ENCODE measurements around the gene NPIPA8.
"Not testable (repeated sequence)": the region's sequence is repeated elsewhere in the genome, so short reads cannot be mapped to it uniquely, and the experiment has no call there.

The NPIPA8 gene

GRCh38 chr16:18336636-18337035, at the start of gene NPIPA8:
NPIPA8 (minus strand) TSS chr16:18336736; CDS start chr16:18332662, 4,074 bp downstream.
- DNase-seq: not testable (repeated sequence)

DNA sequence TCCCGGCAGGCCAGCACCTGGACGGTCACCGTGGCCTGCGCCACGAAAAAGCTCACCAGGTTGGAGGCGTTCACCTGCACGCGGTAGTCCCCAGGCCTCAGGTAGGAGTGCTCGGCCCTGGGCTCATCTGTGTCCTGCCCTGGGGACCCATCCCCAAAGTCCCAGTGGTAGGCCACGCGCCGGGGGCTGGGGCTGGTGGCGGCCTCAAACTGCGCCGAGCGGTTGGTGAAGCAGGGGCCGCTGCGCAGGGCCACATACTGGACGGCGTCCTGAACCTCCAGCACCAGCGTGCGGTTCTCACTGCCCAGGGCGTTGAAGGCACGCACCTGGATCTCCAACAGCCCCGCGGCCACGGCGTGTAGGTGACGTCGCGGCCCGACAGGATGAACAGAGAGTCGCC, 48.7 kb upstream of the NPIPA8 start:
- DNase-seq: not testable (repeated sequence)

DNA sequence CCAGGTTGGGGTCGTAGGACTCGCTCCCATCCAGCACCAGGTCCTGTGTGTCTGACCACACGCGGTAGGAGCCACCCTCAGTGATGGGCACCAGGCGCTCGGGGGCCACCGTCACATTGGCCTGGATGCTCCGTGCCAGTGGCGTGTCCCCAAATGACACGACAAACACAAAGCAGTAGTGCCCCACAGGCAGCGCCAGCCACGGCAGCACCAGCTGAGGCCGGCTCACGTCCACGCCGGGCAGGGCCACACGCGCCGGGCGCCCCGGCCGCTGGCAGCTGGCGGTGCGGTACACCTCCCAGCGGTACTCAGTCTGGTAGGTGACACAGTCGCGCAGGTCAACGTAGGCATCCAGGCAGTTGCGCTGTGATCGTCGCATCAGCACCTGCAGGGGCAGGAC, 48.3 kb upstream of the NPIPA8 start:
- not testable (repeated sequence) for DNase-seq

DNA sequence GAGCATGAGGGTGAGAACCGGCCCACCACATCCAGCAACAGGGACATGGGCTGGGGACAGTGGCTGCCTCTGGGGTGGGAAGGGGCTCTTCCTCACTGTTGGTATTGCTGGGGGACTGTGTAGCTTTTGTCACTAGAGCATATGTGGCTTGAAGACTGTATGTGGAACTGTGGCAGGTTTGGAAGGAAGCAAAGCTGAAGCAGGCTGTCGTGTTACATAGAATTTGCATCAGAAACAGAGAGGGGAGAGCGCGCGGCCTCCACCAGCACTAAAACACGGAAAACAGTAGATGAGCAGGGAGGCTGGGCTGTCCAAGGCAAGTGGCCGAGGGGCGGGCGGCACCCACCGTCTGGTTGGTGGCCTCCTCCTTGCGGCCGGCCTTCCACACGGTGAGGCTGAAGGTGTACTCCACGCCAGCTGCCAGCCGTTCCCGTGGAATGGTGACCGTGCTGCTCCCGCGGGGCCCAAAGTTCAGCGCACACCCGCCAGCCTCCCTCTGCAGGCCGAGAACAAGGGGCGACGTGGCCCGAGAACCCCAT, 47.6 kb upstream of the NPIPA8 start:
- DNase-seq: not testable (repeated sequence)

GRCh38 chr16:18382696-18383095, 46.2 kb upstream of the NPIPA8 start:
- not testable (repeated sequence) for DNase-seq

- not testable (repeated sequence) for DNase-seq
These were observed 11.2 kb upstream of the NPIPA8 start for GRCh38 chr16:18347742-18348141.

DNA sequence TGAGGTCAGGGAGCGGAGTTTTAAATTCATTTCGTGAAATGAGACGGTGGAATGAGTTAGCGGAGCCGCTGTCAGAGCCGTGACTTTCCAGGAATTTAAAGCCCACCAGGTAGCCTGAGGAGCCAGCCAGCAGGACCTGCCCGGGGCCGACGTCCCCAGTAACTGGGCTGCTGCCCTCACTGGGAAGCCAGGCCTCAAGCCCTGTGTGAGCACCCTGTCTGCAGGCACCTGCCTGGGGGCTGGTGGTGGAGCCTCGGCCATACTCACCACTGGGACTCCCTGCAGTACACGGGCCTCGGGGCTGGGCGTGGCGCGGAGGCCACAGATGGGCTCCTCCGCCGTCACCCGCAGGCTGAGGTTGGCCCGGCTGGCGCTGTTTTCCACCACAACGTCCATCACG, 10.5 kb upstream of the NPIPA8 start:
- DNase-seq: not testable (repeated sequence)

- DNase-seq: not testable (repeated sequence)
These were observed 8.1 kb upstream of the NPIPA8 start for GRCh38 chr16:18344634-18345033.

DNA sequence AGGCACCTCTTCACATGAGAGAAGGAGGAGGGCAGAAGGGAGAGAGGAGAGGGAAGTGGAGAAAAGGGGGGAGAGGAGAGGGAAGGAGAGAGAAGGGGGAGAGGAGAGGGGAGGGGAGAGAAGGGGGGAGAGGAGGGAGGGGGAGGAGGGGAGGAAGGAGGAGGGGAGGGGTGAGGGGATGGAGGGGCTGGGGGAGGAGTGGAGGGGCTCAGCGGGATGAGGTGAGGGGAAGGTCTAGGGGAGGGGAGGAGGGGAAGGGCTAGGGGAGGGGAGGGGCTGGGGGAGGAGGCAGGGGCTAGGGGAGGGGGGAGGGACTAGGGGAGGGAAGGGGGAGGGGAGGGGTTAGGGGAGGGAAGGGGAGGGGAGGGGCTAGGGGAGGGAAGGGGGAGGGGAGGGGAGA, 5.5 kb upstream of the NPIPA8 start:
- not testable (repeated sequence) for DNase-seq

GRCh38 chr16:18341417-18341960, 5.0 kb upstream of the NPIPA8 start:
- DNase-seq: not testable (repeated sequence)

DNA sequence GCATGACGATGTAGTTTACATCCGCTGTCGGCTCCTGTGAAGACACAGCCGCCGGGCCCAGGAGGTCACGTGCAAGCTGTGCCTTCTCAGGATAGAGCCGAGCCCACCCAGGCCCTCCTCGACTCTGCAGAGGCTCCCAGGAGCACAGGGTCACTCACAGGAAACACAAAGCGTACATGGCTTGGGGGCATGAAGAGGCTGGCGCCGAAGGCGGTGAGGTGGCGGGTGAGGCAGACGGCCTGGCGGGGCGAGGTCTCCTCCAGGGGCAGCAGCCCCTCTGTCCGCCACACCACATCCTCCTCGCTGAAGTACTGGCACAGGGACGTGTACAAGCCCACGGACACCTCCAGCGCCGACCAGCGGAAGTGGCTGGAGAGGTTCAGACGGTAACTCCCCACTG, 2.7 kb upstream of the NPIPA8 start:
- DNase-seq: not testable (repeated sequence)

DNA sequence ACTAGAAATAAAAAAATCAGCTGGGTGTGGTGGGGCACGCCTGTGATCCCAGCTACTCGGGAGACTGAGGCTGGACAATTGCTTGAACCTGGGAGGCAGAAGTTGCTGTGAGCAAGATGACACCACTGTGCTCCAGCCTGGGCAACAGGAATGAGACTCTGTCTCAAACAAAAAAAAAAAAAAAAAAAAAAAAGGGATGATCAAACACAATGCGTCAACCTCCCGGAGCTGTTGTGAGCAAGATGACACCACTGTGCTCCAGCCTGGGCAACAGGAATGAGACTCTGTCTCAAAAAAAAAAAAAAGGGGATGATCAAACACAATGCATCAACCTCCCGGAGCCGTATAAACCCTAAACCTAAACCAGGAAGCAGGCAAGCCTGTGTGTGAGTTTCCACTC, 24.7 kb downstream of the NPIPA8 start:
- not testable (repeated sequence) for DNase-seq

- DNase-seq: not testable (repeated sequence)
These were observed 27.4 kb downstream of the NPIPA8 start for GRCh38 chr16:18309159-18309558.

DNA sequence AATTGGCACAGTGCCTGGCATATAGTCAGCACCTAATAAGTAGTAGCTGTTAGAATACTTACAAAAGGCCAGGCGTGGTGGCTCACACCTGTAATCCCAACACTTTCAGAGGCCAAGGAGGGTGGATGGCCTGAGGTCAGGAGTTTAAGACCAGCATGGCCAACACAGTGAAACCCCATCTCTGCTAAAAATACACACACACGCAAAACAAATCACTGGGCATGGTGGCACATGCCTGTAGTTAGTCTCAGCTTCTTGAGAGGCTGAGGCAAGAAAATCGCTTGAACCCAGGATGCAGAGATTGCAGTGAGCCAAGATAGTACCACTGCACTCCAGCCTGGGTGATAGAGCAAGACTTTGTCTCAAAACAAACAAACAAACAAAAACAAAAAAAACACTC, 29.3 kb downstream of the NPIPA8 start:
- DNase-seq: not testable (repeated sequence)

- DNase-seq: not testable (repeated sequence)
These were observed 30.5 kb downstream of the NPIPA8 start for GRCh38 chr16:18306066-18306465.

- DNase-seq: not testable (repeated sequence)
These were observed 33.4 kb downstream of the NPIPA8 start for GRCh38 chr16:18303059-18303706.

- DNase-seq: not testable (repeated sequence)
These were observed 38.8 kb downstream of the NPIPA8 start for GRCh38 chr16:18297714-18298113.

GRCh38 chr16:18296931-18297330, 39.6 kb downstream of the NPIPA8 start:
- not testable (repeated sequence) for DNase-seq

DNA sequence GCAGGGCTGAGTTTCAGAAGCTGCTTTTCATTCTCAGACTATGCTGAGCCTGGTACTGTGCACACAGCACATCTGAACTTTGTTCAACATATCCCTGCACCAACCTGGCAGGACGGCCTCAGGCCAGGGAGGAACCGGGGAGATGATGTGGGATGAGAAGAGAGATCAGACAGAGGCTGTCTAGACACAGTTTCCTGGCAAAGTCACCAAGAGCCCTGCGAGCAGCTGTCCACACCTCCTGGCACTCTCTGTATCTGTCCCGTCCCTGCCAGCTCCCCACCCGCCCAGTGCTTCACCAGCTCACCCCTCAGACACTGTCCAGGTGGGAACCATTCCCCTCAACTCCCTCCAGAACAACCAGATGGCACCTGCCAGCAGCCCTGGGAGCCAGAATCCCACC, 42.2 kb downstream of the NPIPA8 start:
- DNase-seq: not testable (repeated sequence)

- DNase-seq: not testable (repeated sequence)
These were observed 43.1 kb downstream of the NPIPA8 start for GRCh38 chr16:18293337-18293956.

GRCh38 chr16:18290959-18291358, 45.6 kb downstream of the NPIPA8 start:
- DNase-seq: not testable (repeated sequence)

DNA sequence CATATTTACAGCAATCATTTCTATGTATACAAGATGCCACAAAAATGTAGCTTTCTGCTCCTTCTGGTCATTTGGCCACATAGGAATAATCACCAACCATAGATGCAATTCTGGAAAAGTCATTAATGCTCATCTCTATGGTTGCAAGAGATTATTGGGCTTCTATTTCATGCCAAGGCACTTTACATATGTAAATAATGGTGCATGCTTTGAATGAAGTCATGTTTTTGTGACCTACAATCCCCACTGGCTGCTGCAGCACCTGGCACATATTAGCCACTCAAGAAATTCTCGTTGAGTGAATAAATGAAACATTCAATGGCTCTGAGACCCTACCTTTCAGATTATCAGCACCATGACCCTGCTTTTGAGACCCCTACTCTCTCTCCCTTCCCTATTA, 50.2 kb downstream of the NPIPA8 start:
- DNase-seq: not testable (repeated sequence)

DNA sequence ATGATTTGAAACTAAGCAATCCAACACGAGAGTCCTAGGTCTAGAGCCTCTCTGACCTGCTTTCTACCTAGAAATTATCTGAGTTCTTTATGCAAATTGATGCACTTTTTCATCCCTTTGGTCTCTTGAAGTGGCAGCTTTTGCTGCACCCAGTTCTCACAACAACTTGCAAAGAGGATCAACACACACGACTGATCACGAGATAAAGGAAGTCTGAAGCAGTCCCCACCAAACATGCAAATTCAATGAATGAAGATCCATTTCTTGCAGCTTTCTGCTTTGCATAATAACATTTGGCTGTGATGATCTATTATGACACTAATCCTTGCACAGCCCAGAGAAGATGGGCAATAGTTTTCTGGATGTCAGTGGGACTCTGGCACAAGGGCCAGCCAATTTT, 56.2 kb downstream of the NPIPA8 start:
- not testable (repeated sequence) for DNase-seq

- not testable (repeated sequence) for DNase-seq
These were observed 59.8 kb downstream of the NPIPA8 start for GRCh38 chr16:18276756-18277155.

All from HCEC 1CT (cell line).